ENCODE data around the gene AMPH.

GRCh38 chr7:38453168-38453567 is 178.0 kb downstream of the AMPH start:
- no peak for TF ChIP-seq CTCF (conservative IDR thresholded peaks at IDR 0.05 in 1 of 2, IDR thresholded peaks at IDR 0.05 in 1 of 2; ENCODE audit: low read depth in 1 of 2, low read length in 2 of 2)
- TF ChIP-seq EZH2 (IDR thresholded peaks at IDR 0.05; ENCODE audit: low read length, missing control alignments): no peak
